GM06990 (cell line): ENCODE measurements around the gene MOV10L1.

Source experiments
- DNase-seq: peaks from one replicate; pipeline ENCODE4 v3.0.0-alpha.2; 2011; ENCODE audit not compliant: insufficient read length; ENCODE audit errors: extremely low read depth
- H3K27me3 ChIP-seq: replicated peaks from 2 replicates; pipeline ENCODE4 v1.6.0; 2011; ENCODE audit warnings: low read length; ENCODE audit not compliant: control insufficient read depth, insufficient read depth
- H3K36me3 ChIP-seq: 2 replicates; pipeline ENCODE4 v1.5.1; 2011; ENCODE audit warnings: low read length; ENCODE audit not compliant: control insufficient read depth, insufficient read depth
- H3K4me3 ChIP-seq: replicated peaks from 2 replicates; pipeline ENCODE4 v1.5.1; 2011; ENCODE audit warnings: low read depth, mild to moderate bottlenecking, control low read depth, low read length
- TF ChIP-seq, protein P1 (sequence below): IDR thresholded peaks from 2 replicates; pipeline ENCODE4 v1.5.1; 2011; ENCODE audit warnings: low read length, control low read depth, mild to moderate bottlenecking, inconsistent platforms; ENCODE audit not compliant: insufficient read depth, poor library complexity, severe bottlenecking

The MOV10L1 gene

DNA sequence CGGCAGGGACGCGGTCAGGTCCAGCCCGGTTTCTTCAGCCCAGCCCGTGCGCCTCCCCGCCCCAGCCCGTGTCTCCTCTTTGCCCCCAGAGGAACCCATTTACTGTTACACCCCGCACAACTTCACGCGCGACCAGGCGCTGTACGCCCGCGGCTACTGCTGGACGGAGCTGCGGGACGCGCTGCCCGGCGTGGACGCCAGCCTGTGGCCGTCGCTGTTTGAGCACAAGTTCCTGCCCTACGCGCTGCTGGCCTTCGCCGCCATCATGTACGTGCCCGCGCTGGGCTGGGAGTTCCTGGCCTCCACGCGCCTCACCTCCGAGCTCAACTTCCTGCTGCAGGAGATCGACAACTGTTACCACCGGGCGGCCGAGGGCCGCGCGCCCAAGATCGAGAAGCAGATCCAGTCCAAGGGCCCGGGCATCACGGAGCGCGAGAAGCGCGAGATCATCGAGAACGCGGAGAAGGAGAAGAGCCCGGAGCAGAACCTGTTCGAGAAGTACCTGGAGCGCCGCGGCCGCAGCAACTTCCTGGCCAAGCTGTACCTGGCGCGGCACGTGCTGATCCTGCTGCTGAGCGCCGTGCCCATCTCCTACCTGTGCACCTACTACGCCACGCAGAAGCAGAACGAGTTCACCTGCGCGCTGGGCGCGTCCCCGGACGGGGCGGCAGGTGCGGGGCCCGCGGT is 87.2 kb downstream of the MOV10L1 start:
- no peak overlapping the region for H3K4me3 ChIP-seq
- TF ChIP-seq, protein P1, sequence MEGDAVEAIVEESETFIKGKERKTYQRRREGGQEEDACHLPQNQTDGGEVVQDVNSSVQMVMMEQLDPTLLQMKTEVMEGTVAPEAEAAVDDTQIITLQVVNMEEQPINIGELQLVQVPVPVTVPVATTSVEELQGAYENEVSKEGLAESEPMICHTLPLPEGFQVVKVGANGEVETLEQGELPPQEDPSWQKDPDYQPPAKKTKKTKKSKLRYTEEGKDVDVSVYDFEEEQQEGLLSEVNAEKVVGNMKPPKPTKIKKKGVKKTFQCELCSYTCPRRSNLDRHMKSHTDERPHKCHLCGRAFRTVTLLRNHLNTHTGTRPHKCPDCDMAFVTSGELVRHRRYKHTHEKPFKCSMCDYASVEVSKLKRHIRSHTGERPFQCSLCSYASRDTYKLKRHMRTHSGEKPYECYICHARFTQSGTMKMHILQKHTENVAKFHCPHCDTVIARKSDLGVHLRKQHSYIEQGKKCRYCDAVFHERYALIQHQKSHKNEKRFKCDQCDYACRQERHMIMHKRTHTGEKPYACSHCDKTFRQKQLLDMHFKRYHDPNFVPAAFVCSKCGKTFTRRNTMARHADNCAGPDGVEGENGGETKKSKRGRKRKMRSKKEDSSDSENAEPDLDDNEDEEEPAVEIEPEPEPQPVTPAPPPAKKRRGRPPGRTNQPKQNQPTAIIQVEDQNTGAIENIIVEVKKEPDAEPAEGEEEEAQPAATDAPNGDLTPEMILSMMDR, result no peak
- DNase-seq, result peak; percentile 24
- no peaks in the 10 kb centered on the region for H3K27me3 ChIP-seq
- no peaks in the 10 kb centered on the region for H3K36me3 ChIP-seq

DNA sequence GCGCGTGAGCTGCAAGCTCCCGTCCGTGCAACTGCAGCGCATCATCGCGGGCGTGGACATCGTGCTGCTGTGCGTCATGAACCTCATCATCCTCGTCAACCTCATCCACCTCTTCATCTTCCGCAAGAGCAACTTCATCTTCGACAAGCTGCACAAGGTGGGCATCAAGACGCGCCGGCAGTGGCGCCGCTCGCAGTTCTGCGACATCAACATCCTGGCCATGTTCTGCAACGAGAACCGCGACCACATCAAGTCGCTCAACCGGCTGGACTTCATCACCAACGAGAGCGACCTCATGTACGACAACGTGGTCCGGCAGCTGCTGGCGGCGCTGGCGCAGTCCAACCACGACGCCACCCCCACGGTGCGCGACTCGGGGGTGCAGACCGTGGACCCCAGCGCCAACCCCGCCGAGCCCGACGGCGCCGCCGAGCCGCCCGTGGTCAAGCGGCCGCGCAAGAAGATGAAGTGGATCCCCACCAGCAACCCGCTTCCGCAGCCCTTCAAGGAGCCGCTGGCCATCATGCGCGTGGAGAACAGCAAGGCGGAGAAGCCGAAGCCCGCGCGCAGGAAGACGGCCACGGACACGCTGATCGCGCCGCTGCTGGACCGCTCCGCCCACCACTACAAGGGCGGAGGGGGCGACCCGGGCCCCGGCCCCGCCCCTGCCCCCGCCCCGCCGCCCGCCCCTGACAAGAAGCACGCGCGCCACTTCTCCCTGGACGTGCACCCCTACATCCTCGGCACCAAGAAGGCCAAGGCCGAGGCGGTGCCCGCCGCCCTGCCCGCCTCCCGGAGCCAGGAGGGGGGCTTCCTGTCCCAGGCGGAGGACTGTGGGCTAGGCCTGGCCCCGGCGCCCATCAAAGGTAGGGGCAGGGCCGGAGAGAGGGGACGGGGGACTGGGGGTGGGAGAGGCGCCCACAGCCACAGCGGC is 88.0 kb downstream of the MOV10L1 start:
- no peak overlapping the region for H3K4me3 ChIP-seq
- peak; percentile 13 for DNase-seq
- TF ChIP-seq, protein P1, result no peak
- H3K36me3 ChIP-seq, result no peaks in the 10 kb centered on the region
- no peaks in the 10 kb centered on the region for H3K27me3 ChIP-seq

DNA sequence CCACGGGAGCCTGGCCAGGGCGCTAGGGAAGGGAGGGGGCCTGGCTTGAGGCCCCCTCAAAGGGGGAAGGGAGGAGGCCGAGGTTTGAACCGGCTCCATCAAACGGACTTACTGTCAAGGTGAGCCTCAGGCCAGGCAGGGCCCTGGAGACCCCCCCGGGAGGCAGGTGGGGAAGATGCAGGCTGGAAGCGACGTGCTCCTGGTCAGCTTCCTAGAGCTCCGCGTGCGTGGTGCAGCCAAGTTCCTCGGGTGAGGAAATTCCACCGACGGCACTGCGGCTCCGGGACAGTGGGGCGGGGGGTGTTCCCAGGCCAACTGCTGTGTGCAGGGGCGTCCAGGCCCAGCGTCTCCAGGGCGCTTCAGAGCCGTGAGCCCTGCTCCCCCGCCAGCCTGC is 88.7 kb downstream of the MOV10L1 start:
- H3K36me3 ChIP-seq, result no peaks in the 10 kb centered on the region
- no peak overlapping the region for H3K4me3 ChIP-seq
- DNase-seq, result no peak
- H3K27me3 ChIP-seq, result no peaks in the 10 kb centered on the region
- TF ChIP-seq, protein P1, result no peak

DNA sequence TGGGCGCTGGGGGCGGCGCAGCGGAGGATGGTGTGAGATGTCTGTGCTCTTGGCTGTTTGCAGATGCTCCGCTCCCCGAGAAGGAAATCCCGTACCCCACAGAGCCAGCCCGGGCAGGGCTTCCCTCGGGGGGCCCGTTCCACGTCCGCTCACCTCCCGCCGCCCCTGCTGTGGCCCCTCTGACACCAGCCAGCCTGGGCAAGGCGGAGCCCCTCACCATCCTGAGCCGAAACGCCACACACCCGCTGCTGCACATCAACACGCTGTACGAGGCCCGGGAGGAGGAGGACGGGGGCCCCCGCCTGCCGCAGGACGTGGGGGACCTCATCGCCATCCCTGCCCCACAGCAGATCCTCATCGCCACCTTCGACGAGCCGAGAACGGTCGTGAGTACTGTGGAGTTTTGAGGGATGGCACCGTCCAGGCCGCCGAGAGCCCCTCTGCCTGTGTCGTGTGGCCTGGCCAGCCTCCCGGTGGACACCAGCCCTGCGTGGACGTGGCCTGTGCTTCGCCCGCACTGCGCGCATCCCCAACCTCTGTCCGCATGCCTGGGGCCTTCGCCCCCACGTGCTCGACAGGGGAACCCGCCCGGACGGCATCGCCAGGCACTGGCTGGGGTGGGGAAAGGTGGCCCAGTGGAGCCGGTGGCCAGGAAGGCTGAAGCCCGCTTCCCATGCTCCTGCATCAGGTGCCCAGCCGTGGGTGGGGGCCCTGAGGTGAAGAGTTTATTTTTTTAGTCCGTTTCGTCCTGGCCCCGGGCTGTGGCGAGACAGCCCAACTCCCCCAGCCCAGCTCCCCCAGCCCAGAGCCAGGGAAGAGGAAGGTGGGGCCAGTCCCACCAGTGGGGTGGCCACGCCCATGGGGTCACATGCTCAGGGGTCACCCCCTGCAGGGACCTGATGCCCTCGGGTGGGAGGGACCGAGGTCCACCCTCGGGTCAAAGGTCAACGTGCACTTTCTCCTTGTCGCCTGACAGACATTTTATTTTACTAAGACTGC is 89.4 kb downstream of the MOV10L1 start:
- H3K36me3 ChIP-seq, result no peaks in the 10 kb centered on the region
- no peak overlapping the region for H3K4me3 ChIP-seq
- DNase-seq, result no peak
- no peaks in the 10 kb centered on the region for H3K27me3 ChIP-seq
- TF ChIP-seq, protein P1, result no peak

DNA sequence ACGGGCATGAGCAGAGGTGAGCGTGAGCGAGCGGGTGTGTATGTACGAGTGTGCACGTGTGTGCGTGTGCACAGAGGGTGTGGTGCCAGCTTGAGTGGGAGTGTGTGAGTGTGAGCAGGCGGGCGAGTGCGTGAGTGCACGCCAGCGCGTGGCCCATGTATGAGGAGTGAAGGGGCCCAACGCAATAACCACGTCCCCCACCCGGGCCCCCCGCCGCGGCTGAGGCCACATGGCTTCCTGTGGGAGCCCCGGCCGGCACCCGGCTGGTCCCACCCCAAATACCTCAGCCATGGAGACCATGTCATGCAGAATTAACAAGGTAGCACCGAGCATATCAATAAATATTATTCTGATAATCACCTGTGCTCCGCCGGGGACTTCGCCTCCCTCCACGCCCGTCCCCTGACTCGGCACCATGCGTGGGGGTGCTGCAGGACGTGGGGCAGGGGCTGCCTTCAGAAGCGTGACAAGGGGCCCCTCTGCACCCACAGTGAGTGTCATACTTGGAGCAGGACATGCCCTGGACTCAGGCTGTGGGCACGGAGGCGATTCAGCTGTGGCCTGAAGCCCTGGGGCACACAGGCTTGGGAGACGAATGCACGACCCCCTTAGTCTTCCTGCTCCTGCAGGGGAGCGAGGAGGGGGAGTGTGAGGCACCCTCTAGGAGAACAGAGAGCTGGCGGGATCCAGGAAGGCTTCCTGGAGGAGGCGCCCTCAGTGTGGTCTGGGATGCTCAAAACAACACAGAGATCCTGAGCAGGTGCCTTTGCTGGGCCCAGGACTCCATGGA is 90.3 kb downstream of the MOV10L1 start:
- Histone ChIP-seq H3K36me3 (no peaks in the 10 kb centered on the region), H3K27me3 (no peaks in the 10 kb centered on the region), H3K4me3 (no peak overlapping the region)
- TF ChIP-seq, protein P1, result no peak
- no peak for DNase-seq
